Measurements from ENCODE around the gene PABPC5.

PABPC5 gene

DNA sequence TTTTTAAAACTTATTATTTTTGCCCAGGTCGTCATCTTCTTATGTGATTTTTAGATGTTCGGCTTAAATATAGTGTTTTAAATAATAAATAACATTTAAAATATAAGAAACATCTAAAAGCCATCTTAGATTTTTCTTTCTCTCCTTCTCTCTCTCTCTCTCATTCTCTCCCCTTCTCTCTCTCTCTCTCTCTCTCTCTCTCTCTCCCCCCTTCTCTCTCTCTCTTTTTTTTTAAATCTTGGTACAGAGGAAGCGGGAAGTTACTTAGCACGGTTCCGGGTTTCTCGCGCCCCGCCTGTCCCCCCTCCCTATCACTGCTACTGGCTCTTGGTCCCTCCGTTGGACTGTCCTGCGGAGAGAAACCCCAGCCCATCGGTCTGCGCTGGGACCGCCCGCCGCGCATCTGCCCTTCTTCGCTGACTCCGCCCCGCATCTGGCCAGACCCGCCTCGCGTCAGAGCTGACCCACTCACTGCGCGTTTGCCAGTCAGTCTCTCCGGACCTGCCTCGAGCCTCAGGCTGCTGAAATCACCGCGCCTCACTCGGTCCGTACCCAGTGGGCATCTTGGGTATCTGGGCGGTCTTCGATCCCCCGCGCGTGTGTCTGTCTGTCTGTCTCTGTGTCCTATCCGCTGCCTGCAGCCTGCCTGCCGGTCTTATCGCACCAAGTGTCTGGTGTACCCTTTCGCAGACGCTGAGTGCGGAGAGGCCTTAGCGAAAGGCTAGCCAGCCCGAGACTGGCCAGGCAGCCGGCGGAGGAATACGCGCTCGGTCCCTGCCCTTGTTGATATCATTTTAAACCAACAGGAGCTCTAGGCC is at the start of gene PABPC5:
Gene PABPC5 (plus strand): TSS at position 489 of the 818 bp plus-strand sequence. CDS start 739 bp downstream, outside the sequence.
- DNase-seq (ENCODE audit: low spot score) = peak; percentile 58

DNA sequence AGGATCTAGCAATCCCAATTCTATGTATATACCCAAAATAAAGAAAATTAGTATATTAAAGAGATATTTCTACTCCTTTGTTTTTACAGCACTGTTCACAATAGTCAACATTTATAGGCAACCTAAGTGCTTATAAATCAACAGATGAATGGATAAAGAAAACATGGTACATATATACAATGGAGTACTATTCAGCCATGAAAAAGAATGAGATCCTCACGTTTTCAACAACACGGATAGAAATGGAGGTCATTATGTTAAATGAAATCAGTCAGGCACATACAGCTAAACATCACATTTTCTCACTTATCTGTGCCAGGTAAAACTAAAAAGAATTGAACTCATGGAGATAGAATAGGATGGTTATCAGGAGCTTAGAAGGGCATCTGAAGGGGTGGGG is 45.6 kb upstream of the PABPC5 start:
- no peak for DNase-seq (ENCODE audit: low spot score)

DNA sequence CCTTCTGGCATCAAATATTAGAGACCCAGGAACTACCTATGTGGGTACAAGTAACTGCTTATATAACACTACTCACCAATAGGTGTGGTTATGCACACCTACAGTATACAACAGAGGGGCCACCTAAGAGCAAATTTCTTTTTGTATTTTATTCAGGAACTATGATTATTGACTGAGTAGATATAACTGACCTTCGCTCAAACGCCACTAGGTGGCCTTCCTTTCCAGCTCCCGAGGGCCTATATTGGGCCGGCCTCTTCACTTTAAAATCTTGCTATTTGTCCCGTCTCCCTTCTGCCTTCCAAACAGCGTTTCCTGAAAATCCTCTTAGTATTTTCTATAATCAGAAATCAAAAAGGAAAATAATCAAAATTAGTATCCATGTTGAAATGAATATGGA is 19.9 kb upstream of the PABPC5 start:
- DNase-seq (ENCODE audit: low spot score) = peak; percentile 26

DNA sequence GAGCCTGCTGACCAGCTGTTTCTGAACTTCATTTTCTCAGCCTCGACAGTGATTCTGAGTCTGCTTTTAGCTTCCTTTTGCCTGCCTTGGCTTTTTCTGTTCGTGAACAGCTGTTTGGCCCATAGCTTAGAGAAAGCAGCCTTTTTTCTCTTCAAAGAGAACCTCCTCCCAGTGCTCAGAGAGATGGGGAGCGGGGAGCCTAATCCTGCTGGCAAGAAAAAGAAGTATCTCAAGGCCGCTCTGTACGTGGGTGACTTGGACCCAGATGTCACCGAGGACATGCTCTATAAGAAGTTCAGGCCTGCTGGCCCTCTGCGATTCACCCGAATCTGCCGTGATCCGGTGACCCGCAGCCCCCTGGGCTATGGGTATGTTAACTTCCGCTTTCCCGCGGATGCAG is 756 bp downstream of the PABPC5 start:
- DNase-seq (ENCODE audit: low spot score) = no peak

Data from iPS-NIHi11 (cell line).